ENCODE results near the gene TK2.
A peak's percentile ranks its signal among the peaks of the same experiment; 100 is the strongest.

DNA sequence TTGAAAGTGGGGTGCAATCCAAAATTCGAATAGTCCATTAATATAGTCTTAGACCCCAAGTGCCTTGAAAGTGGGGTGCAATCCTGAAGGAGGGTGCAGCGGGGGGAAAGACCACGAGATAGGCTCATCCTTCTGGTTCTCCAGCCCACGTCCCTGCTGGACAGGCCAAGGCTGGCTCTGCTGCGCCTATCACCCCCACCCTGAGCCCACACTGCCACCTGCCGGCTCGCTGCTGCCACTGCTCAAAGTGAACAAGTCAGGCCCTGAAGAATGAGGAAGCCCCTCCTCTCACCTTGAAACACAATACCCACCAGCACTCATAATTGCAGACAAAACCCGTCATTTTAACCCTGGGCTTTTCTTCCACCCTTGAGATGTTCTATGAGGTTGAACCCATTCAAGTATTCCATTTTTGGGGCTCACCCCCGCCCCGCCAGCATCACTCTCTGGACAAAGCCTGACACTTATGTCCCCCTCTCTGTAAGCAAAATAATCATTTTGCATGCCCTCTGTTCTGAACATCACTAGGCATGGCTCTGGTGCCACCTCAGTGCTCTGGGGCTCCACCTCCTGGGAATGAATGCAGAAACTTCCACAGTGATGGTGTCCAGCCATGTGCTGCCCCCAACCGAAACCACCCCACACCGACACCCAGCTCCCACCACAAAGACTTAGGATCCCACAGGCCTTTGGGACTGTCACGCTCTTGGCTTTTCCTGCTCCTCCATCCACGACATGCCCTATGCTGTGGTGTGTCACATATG is 66.1 kb downstream of the TK2 start:
- TF ChIP-seq POLR2AphosphoS5 (IDR thresholded peaks at IDR 0.05): no peak
- TF ChIP-seq, protein P1, sequence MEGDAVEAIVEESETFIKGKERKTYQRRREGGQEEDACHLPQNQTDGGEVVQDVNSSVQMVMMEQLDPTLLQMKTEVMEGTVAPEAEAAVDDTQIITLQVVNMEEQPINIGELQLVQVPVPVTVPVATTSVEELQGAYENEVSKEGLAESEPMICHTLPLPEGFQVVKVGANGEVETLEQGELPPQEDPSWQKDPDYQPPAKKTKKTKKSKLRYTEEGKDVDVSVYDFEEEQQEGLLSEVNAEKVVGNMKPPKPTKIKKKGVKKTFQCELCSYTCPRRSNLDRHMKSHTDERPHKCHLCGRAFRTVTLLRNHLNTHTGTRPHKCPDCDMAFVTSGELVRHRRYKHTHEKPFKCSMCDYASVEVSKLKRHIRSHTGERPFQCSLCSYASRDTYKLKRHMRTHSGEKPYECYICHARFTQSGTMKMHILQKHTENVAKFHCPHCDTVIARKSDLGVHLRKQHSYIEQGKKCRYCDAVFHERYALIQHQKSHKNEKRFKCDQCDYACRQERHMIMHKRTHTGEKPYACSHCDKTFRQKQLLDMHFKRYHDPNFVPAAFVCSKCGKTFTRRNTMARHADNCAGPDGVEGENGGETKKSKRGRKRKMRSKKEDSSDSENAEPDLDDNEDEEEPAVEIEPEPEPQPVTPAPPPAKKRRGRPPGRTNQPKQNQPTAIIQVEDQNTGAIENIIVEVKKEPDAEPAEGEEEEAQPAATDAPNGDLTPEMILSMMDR (IDR thresholded peaks at IDR 0.05): peak; percentile 65 to 90 (median 85)
